ENCODE measurements around the gene ENTPD8. TPM values are rescaled to one million over a fixed set of nuclear protein-coding genes. Genes with fewer than 3 reads are reported as not detected.

Gene ENTPD8
- total RNA-seq, 1 donor from 2014 or later, result not detected

DNA sequence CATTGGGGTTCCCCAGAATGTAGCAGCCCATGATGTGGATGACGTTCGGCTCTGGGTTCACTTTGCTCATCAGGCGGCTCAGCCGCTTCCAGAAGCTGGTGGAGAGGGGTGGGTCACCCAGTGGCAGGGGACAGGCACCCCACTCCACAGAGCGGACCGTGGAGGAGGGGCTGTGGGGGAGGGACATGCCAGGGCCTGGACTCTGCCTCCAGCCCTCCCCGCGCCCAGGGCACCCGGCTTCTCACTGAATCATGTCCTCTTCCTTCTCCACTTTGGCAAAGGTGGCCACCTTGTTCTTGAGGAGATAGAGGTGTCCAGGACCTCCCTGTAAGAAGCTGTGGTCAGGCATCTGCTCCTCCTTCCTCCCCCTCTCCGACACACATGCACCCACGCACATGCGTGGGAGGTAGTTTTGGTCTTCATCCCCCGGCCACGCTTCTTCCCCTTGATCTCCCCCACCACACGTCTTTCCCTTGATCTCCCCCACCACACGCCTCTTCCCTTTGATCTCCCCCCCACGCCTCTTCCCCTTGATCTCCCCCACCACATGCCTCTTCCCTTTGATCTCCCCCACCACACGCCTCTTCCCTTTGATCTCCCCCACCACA is 8.9 kb upstream of the ENTPD8 start:
- FAIRE-seq (no peak), DNase-seq (ENCODE audit: low spot score in 2 of 2) (no peak)

DNA sequence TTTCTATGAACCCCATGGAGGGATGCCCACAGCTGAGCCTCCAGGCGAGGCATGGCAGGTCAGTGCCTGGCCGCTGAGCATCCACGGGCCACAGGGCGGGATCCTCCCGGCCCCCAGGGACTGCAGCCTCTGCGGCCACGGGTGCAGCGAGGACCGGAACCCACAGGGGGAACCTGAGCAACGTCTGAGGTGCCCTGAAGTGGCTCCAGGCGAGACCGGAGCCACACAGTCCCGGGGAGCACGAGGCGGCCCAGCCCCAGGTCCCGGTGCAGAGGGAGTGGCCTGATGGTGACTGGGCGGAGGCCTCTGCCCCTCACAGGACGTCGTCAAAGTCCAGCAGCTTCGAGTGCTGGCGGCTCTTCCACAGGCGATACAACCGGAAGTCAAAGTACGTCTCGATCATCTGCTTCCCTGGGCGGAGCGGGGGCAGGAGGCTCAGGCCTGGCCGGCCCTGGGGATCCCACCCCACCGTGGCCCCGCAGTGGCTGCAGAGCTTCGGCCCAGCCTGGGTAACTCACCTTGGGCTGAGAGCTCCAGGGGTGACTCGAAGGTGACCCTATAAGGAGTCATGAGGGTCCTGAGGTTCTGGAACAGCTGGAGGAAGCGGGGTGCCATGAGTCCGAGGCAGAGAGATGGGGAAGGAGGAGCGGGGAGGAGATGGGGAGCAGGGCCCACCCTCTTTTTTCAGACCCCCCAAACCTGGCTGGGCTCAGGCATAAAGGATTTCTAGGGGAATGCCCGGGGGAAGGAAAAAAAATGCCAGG is 8.1 kb upstream of the ENTPD8 start:
- DNase-seq (ENCODE audit: low spot score in 2 of 2) (no peak), FAIRE-seq (no peak)

DNA sequence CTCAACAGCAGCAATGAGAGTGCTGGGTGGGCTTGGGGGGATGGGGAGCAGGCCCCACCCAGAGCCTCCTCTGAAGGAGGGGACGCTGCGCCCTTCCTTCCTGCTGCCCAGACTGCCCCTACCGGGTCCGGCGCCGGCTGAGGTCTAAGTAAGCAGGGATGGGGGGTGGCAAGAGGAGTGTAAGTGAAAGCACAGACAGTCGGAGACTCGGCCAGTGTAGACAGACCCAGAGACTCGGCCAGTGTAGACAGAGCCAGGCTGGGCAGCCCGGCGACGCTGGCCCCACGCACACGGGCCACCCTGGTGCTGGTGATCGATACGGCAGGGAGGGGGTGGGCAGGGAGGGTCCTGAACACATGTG is 7.4 kb upstream of the ENTPD8 start:
- FAIRE-seq (no peak), DNase-seq (ENCODE audit: low spot score in 2 of 2) (no peak)

DNA sequence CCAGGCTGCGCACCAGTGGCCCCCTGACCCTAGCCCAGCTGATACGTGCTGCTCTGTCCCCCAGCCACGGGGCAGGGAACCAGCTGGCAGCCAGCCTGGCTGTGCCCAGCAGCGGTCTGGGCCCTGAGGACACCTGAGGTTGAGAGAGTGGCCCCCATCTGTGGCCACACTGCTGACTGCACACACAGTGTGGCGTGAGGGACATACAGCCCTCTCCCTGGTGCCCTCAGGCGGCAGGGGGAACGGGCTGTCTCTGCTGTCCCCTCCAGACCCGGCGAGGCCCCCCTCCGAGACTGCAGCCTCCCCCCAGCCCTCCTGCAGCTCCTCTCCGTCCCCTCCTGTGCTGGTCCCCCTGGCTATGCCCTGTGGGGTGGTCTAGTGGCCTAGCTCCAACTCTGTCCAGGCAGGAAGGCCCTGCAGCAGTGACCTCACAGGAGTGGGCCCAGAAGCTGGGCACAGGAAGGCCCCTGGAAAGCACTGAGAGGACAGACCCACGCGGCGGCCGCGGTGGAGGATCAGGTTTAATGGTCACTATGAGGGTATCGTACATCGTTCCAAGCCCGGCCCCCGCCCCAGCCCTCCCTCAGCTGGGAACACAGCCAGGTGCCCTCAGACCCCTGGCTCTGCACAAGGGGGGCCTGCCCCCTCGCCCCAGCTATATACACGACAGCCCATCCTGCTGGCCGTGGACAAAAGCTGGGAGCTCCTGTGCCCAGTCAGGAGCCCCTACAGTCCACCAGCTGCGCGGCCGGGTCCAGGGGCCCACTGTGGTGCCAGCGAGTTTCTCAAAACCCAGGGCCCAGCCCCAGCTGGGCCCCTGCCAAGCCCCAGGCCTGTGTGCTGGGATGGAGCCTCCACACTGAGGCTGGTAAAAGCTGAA is 6.8 kb upstream of the ENTPD8 start:
- DNase-seq (ENCODE audit: low spot score in 2 of 2) (no peak), FAIRE-seq (no peak)

DNA sequence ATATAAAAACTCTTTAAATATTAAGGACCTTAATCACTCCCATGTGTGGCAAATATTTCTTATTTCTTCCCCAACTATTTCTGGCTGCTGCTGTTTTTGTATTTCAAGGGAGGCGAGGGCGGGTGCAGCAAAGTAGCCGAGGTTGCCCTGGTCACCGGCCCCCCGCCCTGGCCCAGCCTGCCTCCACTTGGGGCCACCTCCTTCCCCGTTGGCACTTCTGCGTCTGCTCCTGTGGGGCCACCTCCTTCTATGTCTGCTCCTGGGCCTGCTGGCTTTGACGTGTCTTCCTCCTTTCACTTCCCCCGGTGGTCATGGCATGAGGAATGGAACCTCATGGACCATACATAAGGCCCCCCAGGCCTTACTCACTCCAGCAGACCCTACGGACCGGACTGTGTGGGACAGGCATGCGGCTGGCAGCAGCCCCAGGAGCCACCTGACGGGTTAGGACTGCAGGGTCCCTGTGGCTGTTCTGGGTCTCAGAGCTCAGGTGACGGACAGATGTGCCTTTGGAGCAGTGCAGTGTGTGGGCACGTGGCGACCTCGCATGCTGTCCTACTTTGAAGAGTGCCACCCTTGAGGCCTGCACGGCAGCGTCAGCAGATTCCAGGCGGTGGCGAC is 5.8 kb upstream of the ENTPD8 start:
- no peak for FAIRE-seq

DNA sequence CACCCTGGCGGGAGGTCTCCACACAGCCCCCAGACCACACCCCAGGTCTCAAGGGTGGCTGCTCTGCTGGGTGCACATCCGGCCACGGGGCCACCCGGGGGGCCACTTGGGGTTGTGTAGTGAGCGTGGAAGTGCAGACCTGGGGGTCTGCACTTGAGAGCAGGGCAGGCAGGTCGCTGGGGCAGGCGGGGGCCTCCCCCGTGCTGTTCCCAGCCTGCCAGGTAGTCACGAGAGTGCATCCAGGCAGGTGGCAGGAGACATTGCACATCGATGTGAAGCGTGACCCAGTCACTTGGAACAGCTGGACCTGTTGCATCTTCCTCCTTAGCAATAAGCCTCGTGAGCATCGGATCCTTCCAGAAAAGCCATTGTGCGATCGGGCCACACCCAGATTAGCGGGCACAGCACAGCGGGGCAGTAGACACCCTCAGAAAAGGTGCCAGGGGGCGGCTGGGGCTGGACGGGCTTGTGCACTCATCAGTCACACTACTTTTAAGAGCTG is 4.8 kb upstream of the ENTPD8 start:
- no peak for FAIRE-seq
- no peak for DNase-seq (ENCODE audit: low spot score in 2 of 2)

More for the DNA sequence above, 5.8 kb upstream of the ENTPD8 start:
- no peak for DNase-seq (ENCODE audit: low spot score in 2 of 2)

DNA sequence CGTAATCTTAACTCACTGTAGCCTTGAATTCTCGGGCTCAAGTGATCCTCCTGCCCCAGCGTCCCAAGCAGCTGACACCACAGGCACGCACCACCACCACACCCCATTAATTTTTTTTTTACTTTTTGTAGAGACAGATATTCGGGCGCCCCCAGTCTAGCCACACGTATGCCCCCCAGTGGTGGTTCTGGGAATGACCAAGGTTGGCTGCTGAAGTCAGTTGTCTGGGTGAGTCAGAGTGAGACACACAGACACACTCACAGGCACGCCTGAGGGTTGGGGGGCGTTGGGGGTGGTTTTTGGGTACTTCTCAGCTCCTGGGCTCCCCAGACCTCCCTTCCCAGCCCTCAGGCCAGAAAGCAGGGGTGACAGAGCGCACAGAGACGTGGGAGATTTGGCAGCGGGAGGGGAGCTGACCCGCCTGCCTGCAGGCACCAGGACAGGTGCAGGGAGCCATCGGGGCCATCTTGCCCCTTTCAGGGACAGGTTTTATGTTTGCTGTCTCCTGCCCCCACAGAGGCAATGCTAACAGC is 4.2 kb upstream of the ENTPD8 start:
- DNase-seq (ENCODE audit: low spot score in 2 of 2) (peak; percentile 71 to 85), FAIRE-seq (no peak)

DNA sequence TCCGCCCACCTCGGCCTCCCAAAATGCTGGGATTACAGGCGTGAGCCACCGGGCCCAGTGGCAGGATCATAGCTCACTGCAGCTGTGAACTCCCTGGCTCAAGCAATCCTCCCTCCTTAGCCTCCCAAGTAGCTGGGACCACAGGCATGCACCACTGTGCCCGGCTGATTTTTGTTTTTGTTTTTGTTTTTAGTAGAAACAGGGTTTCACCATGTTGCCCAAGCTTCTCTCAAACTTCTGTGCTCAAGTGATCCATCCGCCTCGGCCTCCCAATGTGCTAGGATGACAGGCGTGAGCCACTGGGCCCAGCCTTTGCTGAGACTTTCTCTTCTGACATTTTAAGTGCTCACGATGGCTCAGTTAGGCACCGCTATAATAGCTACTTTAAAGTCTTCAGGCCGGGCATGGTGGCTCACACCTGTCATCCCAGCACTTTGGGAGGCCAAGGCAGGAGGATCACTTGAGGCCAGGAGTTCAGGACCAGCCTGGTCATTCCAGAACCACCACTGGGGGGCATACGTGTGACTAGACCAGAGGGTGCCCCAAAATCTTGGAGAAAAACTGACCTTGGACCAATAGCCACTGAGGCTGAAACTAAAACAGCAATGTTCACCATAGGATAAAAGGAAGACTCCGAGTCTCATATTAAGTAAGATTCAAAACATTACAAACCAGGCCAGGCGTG is 3.1 kb upstream of the ENTPD8 start:
- no peak for DNase-seq (ENCODE audit: low spot score in 2 of 2)
- FAIRE-seq, result no peak

DNA sequence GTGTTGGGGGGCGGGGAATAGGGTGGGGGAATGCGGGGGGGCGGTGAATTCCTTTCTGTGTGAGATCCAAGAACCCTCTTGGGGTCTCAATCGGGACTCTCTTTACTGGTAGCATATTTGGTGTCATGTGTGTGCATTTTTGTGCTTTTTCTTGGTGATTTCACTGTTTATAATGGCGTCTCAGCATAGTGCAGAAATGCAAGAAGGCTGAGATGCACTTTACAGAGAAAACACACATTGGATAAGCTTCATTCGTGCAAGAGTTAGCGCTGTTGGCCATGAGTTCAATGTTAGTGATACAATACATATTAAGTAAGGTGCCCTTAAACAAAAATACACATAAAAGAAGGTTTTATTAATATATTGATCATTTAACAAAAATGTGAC is 771 bp upstream of the ENTPD8 start:
- FAIRE-seq, result no peak
- DNase-seq (ENCODE audit: low spot score in 2 of 2), result no peak

DNA sequence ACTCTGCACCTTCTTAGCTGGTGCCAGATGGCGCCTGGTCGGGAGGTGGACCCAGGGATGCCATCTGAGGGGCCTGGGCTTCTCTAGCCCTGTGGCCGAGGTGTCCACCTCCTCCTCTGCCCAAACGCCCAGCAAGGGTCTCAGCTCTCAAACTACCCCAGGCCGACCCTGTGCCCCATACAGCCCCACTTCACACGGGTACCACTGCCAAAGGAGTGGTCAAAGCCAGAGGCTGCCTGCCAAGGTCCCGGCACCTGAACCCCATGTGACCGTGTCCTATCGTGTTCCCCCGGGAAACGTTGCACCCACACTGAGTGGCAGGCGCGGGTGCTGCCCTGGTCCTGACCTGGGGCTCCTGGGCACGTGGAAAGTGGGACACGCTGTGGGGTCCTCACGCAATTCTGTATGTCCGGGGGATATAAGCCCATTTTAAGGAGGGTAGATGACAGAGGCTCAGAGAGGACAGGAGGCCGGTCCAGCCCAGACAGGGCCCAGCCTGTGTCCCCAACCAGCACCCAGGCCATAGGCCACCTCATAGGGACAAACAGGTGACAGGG is 1.9 kb downstream of the ENTPD8 start:
- DNase-seq (ENCODE audit: low spot score in 2 of 2), result no peak
- no peak for FAIRE-seq

DNA sequence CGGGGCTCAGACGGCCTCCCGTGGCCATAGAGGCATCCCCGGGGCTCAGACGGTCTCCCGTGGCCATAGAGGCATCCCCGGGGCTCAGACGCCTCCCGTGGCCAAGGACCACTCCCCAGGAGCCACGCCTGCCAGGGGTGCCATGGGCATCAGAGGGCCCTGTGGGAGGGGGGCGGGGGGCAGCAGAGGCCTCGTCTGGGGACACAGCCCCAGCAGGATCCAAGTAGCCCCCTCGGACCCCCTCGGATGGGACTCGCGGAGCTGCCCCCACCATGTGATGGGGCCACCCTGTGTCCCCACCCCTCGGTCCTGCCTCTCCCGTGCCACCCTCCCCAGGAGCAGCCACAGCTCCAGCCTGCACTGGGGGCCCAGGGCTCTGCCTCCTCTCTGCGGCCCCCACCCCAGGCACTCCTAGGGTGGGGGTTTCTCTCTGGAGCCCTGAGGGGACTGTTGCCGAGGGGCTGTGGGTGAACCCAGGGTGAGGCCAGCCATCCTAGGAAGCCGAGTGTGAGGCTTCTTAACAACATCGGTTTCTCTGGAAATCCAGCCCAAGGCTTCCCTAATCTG is 2.5 kb downstream of the ENTPD8 start:
- DNase-seq (ENCODE audit: low spot score in 2 of 2) (no peak), FAIRE-seq (no peak)

DNA sequence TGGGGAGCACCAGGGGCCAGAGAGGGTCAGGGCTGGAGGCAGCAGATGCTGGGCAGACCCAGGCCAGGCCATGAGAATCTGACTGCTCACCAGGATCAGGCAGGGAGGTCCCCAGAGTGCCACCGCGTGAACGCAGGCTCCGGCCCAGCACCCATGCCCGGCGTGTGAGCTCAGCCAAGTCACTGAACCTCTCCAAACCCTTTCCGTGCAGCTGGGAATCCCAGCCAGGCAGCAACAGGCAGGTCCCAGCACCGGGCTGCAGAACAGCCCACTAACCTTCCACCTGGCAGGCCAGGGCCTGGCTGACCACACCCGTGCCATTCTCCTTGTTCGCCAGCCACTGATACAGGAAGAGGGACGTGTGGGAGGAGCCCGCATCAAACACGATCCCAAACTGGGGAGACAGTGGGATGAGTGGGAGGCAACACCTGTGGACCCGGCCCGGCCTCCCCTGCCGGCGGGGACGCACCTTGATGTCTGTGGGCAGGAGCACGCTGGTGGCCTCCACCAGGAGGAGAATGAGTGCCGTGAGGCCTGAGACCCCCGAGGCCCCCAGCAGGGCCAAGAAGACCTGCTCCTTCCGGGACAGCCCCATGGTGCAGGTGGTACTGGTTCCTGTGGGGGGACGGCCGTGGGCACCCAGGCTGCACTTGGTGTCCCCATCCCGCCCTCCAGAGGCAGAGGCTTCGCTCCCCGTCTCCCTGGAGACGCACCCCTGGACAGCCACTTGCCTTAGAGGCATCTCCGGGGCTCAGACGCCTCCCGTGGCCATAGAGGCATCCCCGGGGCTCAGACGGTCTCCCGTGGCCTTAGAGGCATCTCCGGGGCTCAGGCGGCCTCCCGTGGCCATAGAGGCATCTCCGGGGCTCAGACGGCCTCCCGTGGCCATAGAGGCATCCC is 3.2 kb downstream of the ENTPD8 start:
- DNase-seq (ENCODE audit: low spot score in 2 of 2) (no peak), FAIRE-seq (no peak)

DNA sequence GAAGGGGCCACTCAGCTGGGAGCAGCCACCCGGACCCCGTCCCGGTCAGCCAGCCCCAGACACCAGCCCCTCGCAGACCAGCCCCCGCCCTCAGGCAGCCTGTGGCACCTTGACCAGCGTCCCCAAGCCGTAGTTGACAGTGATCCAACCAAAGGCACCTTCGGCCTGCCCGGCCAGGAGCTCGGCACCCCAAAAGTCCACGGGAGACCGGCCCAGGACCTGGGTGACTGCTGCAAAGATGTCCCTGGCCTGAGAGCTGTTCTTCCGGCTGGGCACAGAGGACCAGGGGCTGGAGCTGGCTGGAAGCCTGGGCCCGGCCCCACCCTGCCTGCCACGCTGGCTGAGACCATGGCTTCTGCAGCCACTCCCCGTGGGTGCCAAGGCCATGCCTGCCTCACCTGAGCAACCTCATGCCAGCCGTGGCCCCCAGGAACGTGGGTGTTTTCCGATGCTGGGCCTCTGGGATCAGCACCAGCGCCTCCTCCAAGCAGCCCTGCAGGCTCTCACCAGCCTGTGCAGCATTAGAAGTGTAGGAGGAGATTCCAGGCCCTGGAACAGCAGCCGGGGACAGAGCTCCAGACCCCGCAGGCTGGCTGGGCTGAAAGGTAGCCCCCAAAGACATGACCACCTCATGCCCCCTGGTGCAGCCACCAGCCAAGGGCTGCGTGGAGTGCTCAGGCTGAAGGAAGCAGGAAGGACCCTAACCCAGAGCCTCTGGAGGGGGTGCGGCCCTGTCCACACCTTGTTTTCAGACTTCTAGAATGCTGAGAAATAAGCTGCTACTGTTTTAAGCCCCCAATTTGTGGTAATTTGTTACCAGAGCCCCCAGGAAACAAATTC is 4.2 kb downstream of the ENTPD8 start:
- FAIRE-seq, result no peak

DNA sequence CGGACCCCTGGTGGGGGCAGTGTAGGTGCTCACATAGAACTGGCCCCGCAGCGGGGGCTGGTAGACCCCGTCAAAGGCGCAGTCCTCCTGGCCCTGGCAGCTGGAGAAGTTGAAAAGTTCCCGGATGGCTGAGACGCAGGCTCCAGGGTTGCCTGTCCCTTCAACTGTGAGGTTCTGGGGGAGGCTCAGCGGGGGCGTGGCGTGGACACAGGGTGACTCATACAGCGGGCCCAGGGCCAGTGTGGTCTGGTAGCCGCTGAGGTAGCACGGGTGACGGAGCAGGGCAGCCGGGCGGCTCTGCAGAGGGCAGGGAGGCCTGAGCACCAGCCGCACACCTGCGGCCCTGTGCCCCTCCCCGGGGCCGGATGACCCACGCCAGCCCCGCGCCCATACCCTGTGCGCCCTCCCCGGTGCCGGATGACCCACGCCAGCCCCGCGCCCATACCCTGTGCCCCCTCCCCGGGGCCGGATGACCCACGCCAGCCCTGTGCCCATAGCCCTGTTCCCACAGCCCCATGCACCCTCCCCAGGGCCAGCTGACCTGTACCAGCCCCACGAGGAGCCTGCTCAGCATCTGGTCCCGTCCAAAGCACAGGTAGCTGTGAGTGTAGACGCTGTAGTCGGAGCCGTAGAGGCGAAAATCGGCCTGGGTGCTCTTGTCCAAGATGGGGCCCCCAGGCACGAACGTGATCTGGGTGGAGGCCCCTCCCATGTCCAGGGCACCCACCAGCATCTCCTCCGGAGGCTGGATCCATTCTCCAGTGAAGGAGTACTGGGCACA is 5.0 kb downstream of the ENTPD8 start:
- DNase-seq (ENCODE audit: low spot score in 2 of 2) (peak in 1 of 2 donors; percentile 74), FAIRE-seq (no peak)

More for the DNA sequence above, 4.2 kb downstream of the ENTPD8 start:
- no peak for DNase-seq (ENCODE audit: low spot score in 2 of 2)

DNA sequence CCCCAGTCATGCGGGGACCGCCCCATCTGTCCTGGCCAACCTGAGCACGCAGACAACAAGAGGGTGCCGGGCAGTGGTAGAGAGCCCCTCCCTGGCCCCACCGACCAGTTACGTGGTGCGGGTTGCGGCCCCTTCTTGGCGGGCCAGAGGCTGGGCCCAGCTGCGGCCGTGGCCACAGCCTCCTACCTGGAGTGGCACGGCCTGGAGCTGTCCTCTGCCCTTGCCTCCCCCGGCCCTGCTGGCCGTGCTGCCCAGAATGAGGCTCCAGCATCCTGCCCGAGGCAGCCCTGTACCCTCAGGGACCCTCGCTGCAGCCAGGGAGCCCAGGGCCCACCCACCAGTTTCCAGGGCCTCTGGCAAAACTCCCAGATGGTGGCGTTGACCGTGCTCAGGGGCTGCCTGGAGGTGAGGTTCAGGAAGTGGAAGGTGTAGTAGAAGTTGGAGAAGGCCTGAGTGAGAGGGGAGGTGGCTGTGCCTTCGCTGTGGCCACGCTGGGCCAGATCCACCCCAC is 5.7 kb downstream of the ENTPD8 start:
- FAIRE-seq (no peak), DNase-seq (ENCODE audit: low spot score in 2 of 2) (no peak)
